Trophoblast cell (in vitro differentiated cells and primary cell): Measurements from ENCODE around the gene ABRACL.

Experiments used
- DNase-seq, 2 donors: peaks; one replicate each; pipeline ENCODE4 v3.0.0-alpha.2; 2016
- H2AFZ ChIP-seq: 2 replicates; pipeline ENCODE4 v1.6.1; 2013; ENCODE audit warnings: low read length, moderate library complexity, mild to moderate bottlenecking; ENCODE audit not compliant: insufficient read depth, poor library complexity
- H2AK5ac ChIP-seq: 2 replicates; pipeline ENCODE4 v1.6.1; 2013; ENCODE audit warnings: mild to moderate bottlenecking, low read length
- H2BK120ac ChIP-seq: 2 replicates; pipeline ENCODE4 v1.6.1; 2013; ENCODE audit warnings: low read length, mild to moderate bottlenecking, moderate library complexity; ENCODE audit not compliant: insufficient read depth, poor library complexity
- H2BK12ac ChIP-seq: 2 replicates; pipeline ENCODE4 v1.6.1; 2013; ENCODE audit warnings: mild to moderate bottlenecking, low read length, moderate library complexity
- H2BK5ac ChIP-seq: 2 replicates; pipeline ENCODE4 v1.6.1; 2013; ENCODE audit warnings: low read length, low read depth, moderate library complexity, mild to moderate bottlenecking; ENCODE audit not compliant: poor library complexity
- H3K14ac ChIP-seq: 2 replicates; pipeline ENCODE4 v1.6.1; 2013; ENCODE audit warnings: mild to moderate bottlenecking, low read length
- H3K18ac ChIP-seq: 2 replicates; pipeline ENCODE4 v1.6.1; 2013; ENCODE audit warnings: mild to moderate bottlenecking, low read length
- H3K23ac ChIP-seq: 2 replicates; pipeline ENCODE4 v1.6.1; 2013; ENCODE audit warnings: low read length
- H3K27ac ChIP-seq: 2 replicates; pipeline ENCODE4 v1.5.1; 2013; ENCODE audit warnings: low read depth, mild to moderate bottlenecking, inconsistent platforms, low read length, moderate library complexity
- H3K27me3 ChIP-seq: 2 replicates; pipeline ENCODE4 v1.6.1; 2013; ENCODE audit warnings: inconsistent platforms, mild to moderate bottlenecking, low read length, moderate library complexity; ENCODE audit not compliant: insufficient read depth
- H3K36me3 ChIP-seq, 2 experiments: 1 replicate in 1 of 2; 2 replicates in 1 of 2; pipeline ENCODE4 v1.6.1; 2013; ENCODE audit warnings: low read length in 2 of 2, mild to moderate bottlenecking in 2 of 2, moderate library complexity in 1 of 2; ENCODE audit not compliant: insufficient read depth in 2 of 2, control insufficient read depth in 1 of 2
- H3K4ac ChIP-seq: 2 replicates; pipeline ENCODE4 v1.6.1; 2013; ENCODE audit warnings: low read depth, mild to moderate bottlenecking, low read length, moderate library complexity
- H3K4me1 ChIP-seq, 2 experiments: 1 replicate in 1 of 2; 2 replicates in 1 of 2; pipeline ENCODE4 v1.6.1; 2013; ENCODE audit warnings: low read length in 2 of 2, mild to moderate bottlenecking in 2 of 2, moderate library complexity in 1 of 2; ENCODE audit not compliant: insufficient read depth in 2 of 2, control insufficient read depth in 1 of 2
- H3K4me2 ChIP-seq: 2 replicates; pipeline ENCODE4 v1.6.1; 2013; ENCODE audit warnings: inconsistent platforms, mild to moderate bottlenecking, low read length, moderate library complexity
- H3K4me3 ChIP-seq: 2 replicates; pipeline ENCODE4 v1.5.1; 2013; ENCODE audit warnings: mild to moderate bottlenecking, low read depth, low read length, inconsistent platforms
- H3K79me1 ChIP-seq: one replicate; pipeline ENCODE4 v1.6.1; 2013; ENCODE audit warnings: low read length
- H3K79me2 ChIP-seq: 2 replicates; pipeline ENCODE4 v1.6.1; 2013; ENCODE audit warnings: low read length, mild to moderate bottlenecking; ENCODE audit not compliant: control insufficient read depth, insufficient read depth, poor library complexity
- H3K9ac ChIP-seq: 2 replicates; pipeline ENCODE4 v1.6.1; 2013; ENCODE audit warnings: mild to moderate bottlenecking, low read length
- H3K9me3 ChIP-seq: 2 replicates; pipeline ENCODE4 v1.6.1; 2013; ENCODE audit warnings: low read depth, mild to moderate bottlenecking, control low read depth, inconsistent platforms, low read length; ENCODE audit not compliant: insufficient read depth
- H4K12ac ChIP-seq: 2 replicates; pipeline ENCODE4 v1.6.1; 2013; ENCODE audit warnings: low read depth, mild to moderate bottlenecking, low read length, moderate library complexity
- H4K8ac ChIP-seq: 2 replicates; pipeline ENCODE4 v1.6.1; 2013; ENCODE audit warnings: low read depth, mild to moderate bottlenecking, low read length, moderate library complexity
- H4K91ac ChIP-seq: one replicate; pipeline ENCODE4 v1.6.1; 2013; ENCODE audit warnings: low read depth, mild to moderate bottlenecking, low read length, moderate library complexity
- WGBS: extraction: QIAGEN DNeasy Blood & Tissue Kit; methylation state at CpG from one replicate; pipeline ENCODE4 v1.1.7; 2013; ENCODE audit warnings: missing lambda C conversion rate; ENCODE audit not compliant: insufficient read length, insufficient coverage; ENCODE audit errors: extremely low coverage; 5-methylcytosine and 5-hydroxymethylcytosine counted together

ABRACL gene

GRCh38 chr6:139091826-139092225, 63.3 kb downstream of the ABRACL start:
- Histone ChIP-seq H3K79me1 (no peaks in the 10 kb centered on the region), H3K23ac (no peak overlapping the region), H3K27ac (no peak overlapping the region), H2BK12ac (no peak overlapping the region), H4K8ac (no peak overlapping the region), H3K18ac (no peak overlapping the region), H3K27me3 (no peaks in the 10 kb centered on the region), H2BK5ac (no peak overlapping the region), H3K79me2 (no peaks in the 10 kb centered on the region), H3K4me2 (no peak overlapping the region), H3K36me3 (no peaks in the 10 kb centered on the region), H3K4me1 (no peaks in the 10 kb centered on the region), H3K14ac (no peak overlapping the region), H3K9ac (no peak overlapping the region), H2BK120ac (no peak overlapping the region), H2AFZ (no peak overlapping the region), H4K12ac (no peak overlapping the region), H3K9me3 (no peaks in the 10 kb centered on the region), H2AK5ac (no peak overlapping the region), H3K4ac (no peak overlapping the region), H4K91ac (no peak overlapping the region), H3K4me3 (no peak overlapping the region)
- no peak for DNase-seq
- no CpG with 5 or more reads among the region's 1 CpG for WGBS
